HUDEP-2 (cell line): Measurements from ENCODE around the gene SYNPO2.
"Not testable (repeated sequence)": the region's sequence is repeated elsewhere in the genome, so short reads cannot be mapped to it uniquely, and the experiment has no call there.

Experiments
- DNase-seq, 76 experiments: peaks; one replicate each; lab custom pipeline; 2025; ENCODE audit not compliant: unreplicated experiment in 76 of 76; lab: John Stamatoyannopoulos, UW

Gene SYNPO2

GRCh38 chr4:119028296-119028695, 139.6 kb downstream of the SYNPO2 start:
- no peak for DNase-seq

GRCh38 chr4:119029847-119030535, 141.3 kb downstream of the SYNPO2 start:
- no peak for DNase-seq

GRCh38 chr4:119030536-119030890, 141.9 kb downstream of the SYNPO2 start:
- no peak for DNase-seq

GRCh38 chr4:119031218-119031617, 142.6 kb downstream of the SYNPO2 start:
- DNase-seq, result no peak

- DNase-seq, result no peak
These were observed 144.4 kb downstream of the SYNPO2 start for GRCh38 chr4:119032921-119033685.

- no peak for DNase-seq
These were observed 145.8 kb downstream of the SYNPO2 start for GRCh38 chr4:119034276-119035008.

GRCh38 chr4:119035951-119036737, 147.5 kb downstream of the SYNPO2 start:
- no peak for DNase-seq

- DNase-seq, result no peak
These were observed 149.1 kb downstream of the SYNPO2 start for GRCh38 chr4:119037709-119038108.

GRCh38 chr4:119038116-119038841, 149.6 kb downstream of the SYNPO2 start:
- DNase-seq, result no peak

- DNase-seq, result no peak
These were observed 150.5 kb downstream of the SYNPO2 start for GRCh38 chr4:119039160-119039559.

GRCh38 chr4:119039779-119040178, 151.1 kb downstream of the SYNPO2 start:
- DNase-seq, result peak in 1 of 76 experiments; percentile 15

GRCh38 chr4:119040261-119040660, 151.6 kb downstream of the SYNPO2 start:
- DNase-seq, result no peak

- DNase-seq, result no peak
These were observed 152.1 kb downstream of the SYNPO2 start for GRCh38 chr4:119040694-119041185.

GRCh38 chr4:119041396-119041795, 152.7 kb downstream of the SYNPO2 start:
- DNase-seq, result no peak

GRCh38 chr4:119041951-119042560, 153.4 kb downstream of the SYNPO2 start:
- peak in 37 of 76 experiments; percentile 1 to 60 (median 16) for DNase-seq

- DNase-seq, result no peak
These were observed 157.6 kb downstream of the SYNPO2 start for GRCh38 chr4:119046263-119046662.

- DNase-seq, result not testable (repeated sequence)
These were observed 158.4 kb downstream of the SYNPO2 start for GRCh38 chr4:119047059-119047458.

GRCh38 chr4:119048446-119048845, 159.8 kb downstream of the SYNPO2 start:
- DNase-seq, result no peak

GRCh38 chr4:119049342-119049741, 160.7 kb downstream of the SYNPO2 start:
- DNase-seq, result no peak
